Endodermal cell (in vitro differentiated cells): ENCODE measurements around the gene XPO6. TPM values are rescaled to one million over a fixed set of nuclear protein-coding genes. Genes with fewer than 3 reads are reported as not detected.

Source experiments
- DNase-seq: peaks from one replicate; pipeline ENCODE4 v3.0.0-alpha.2; 2017
- H3K27ac ChIP-seq: 2 replicates; pipeline ENCODE4 v1.5.1; 2013; ENCODE audit warnings: mild to moderate bottlenecking, low read depth, low read length, moderate library complexity
- H3K27me3 ChIP-seq: 2 replicates; pipeline ENCODE4 v1.6.1; 2013; ENCODE audit warnings: mild to moderate bottlenecking, low read length, moderate library complexity; ENCODE audit not compliant: insufficient read depth, control insufficient read depth, poor library complexity, severe bottlenecking
- H3K36me3 ChIP-seq: 2 replicates; pipeline ENCODE4 v1.7.0; 2013; ENCODE audit warnings: mild to moderate bottlenecking, low read length, moderate library complexity; ENCODE audit not compliant: control insufficient read depth, insufficient read depth
- H3K4me1 ChIP-seq: one replicate; pipeline ENCODE4 v1.7.0; 2013; ENCODE audit warnings: low read length; ENCODE audit not compliant: control insufficient read depth, insufficient read depth
- H3K4me3 ChIP-seq: 2 replicates; pipeline ENCODE4 v1.5.1; 2013; ENCODE audit warnings: mild to moderate bottlenecking, low read length, moderate library complexity
- H3K9ac ChIP-seq: 2 replicates; pipeline ENCODE4 v1.6.1; 2013; ENCODE audit warnings: mild to moderate bottlenecking, low read length, moderate library complexity; ENCODE audit not compliant: poor library complexity, severe bottlenecking; ENCODE audit errors: extremely low read depth
- H3K9me3 ChIP-seq: 2 replicates; pipeline ENCODE4 v1.6.1; 2013; ENCODE audit warnings: mild to moderate bottlenecking, low read length, moderate library complexity; ENCODE audit not compliant: control insufficient read depth
- H3K27ac Mint-ChIP-seq: 2 replicates; pipeline ENCODE4 v1.8.0; 2020; ENCODE audit warnings: mixed read lengths
- H3K27me3 Mint-ChIP-seq: 2 replicates; pipeline ENCODE4 v1.8.0; 2021; ENCODE audit warnings: mild to moderate bottlenecking, mixed read lengths; ENCODE audit not compliant: insufficient read depth
- H3K36me3 Mint-ChIP-seq: 2 replicates; pipeline ENCODE4 v1.8.0; 2020; ENCODE audit warnings: low read depth, mixed read lengths
- H3K4me1 Mint-ChIP-seq: 2 replicates; pipeline ENCODE4 v1.8.0; 2020; ENCODE audit warnings: mixed read lengths
- H3K4me3 Mint-ChIP-seq: 2 replicates; pipeline ENCODE4 v1.8.0; 2020; ENCODE audit warnings: mild to moderate bottlenecking, moderate library complexity, mixed read lengths
- H3K9me3 Mint-ChIP-seq: 2 replicates; pipeline ENCODE4 v1.8.0; 2020; ENCODE audit warnings: mild to moderate bottlenecking, mixed read lengths
- CTCF ChIP-seq: fragments of 200-600 bp; sonication (generic); conservative IDR thresholded peaks from 2 replicates; pipeline ENCODE4 v1.5.0; 2021; ENCODE audit warnings: antibody characterized with exemption, mild to moderate bottlenecking
- WGBS, 2 experiments: methylation state at CpG; one replicate each; pipeline versions ENCODE4 v1.1.5 to v1.1.7; 2013; ENCODE audit warnings: missing lambda C conversion rate in 2 of 2, mixed read lengths in 1 of 2; ENCODE audit not compliant: insufficient coverage in 1 of 2, insufficient read length in 1 of 2; 5-methylcytosine and 5-hydroxymethylcytosine counted together
- total RNA-seq, 2 donors: library from RNA; stranded (reverse); fragmentation: NEBNext Ultra II Directional in 1 of 2; extraction: Animal tissue kit (Norgen Biotek cat#: 25700) in 1 of 2; gene quantifications; 2 replicates in 1 of 2; 3 replicates in 1 of 2; pipeline ENCODE4 v1.2.1, GENCODE V29; 2021

The XPO6 gene
- total RNA-seq, 2 donors from 2014 or later: 84.7 to 92.4 TPM

DNA sequence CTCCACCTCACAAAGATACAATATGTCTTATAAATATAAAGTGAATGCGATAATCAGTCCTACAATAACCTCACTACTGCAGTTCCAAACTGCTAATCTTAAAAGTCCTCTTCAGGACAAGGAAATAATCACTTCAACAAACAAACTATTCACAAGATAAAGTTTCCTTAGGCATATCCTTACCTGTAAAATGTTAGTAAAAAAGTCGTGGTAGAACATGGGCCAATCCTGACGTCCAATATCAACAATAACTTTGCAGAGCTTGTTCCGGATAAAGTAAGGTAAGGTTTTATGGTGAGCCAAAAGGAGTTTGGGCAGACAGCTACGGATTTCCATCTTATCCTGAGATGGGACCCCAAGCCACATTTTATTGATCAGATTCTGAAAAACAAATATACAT, 36.0 kb downstream of the XPO6 start:
- H3K36me3 Mint-ChIP-seq: peaks cover 55% of the 10 kb centered on the region
- WGBS, 2 experiments: 95 to 100% methylated on average over 2 to 5 of the region's 5 CpGs
- no peak for TF ChIP-seq CTCF
- Histone ChIP-seq H3K27ac (no peak overlapping the region), H3K36me3 (peaks cover 37% of the 10 kb centered on the region), H3K27me3 (no peaks in the 10 kb centered on the region), H3K4me3 (no peak overlapping the region), H3K9ac (no peak overlapping the region), H3K4me1 (peaks cover 4% of the 10 kb centered on the region), H3K9me3 (no peaks in the 10 kb centered on the region)
- peaks cover 18% of the 10 kb centered on the region for H3K4me1 Mint-ChIP-seq
- H3K27ac Mint-ChIP-seq: no peak overlapping the region
- no peaks in the 10 kb centered on the region for H3K9me3 Mint-ChIP-seq
- DNase-seq: no peak
- no peaks in the 10 kb centered on the region for H3K27me3 Mint-ChIP-seq
- no peak overlapping the region for H3K4me3 Mint-ChIP-seq

- Histone ChIP-seq H3K4me1 (peaks cover 4% of the 10 kb centered on the region), H3K27ac (no peak overlapping the region), H3K9me3 (no peaks in the 10 kb centered on the region), H3K9ac (no peak overlapping the region), H3K27me3 (no peaks in the 10 kb centered on the region), H3K36me3 (peaks cover 60% of the 10 kb centered on the region), H3K4me3 (no peak overlapping the region)
- TF ChIP-seq CTCF: no peak
- peaks cover 57% of the 10 kb centered on the region for H3K36me3 Mint-ChIP-seq
- 83 to 98% methylated on average over 7 to 9 of the region's 9 CpGs for WGBS, 2 experiments
- peaks cover 18% of the 10 kb centered on the region for H3K4me1 Mint-ChIP-seq
- H3K27ac Mint-ChIP-seq: no peak overlapping the region
- DNase-seq: no peak
- no peaks in the 10 kb centered on the region for H3K27me3 Mint-ChIP-seq
- no peaks in the 10 kb centered on the region for H3K9me3 Mint-ChIP-seq
- H3K4me3 Mint-ChIP-seq: no peak overlapping the region
Measured at GRCh38 chr16:28172336-28172735, 39.4 kb downstream of the XPO6 start.

- Mint-ChIP-seq H3K27ac (no peak overlapping the region), H3K9me3 (no peaks in the 10 kb centered on the region), H3K4me1 (peaks cover 18% of the 10 kb centered on the region), H3K27me3 (no peaks in the 10 kb centered on the region), H3K4me3 (no peak overlapping the region), H3K36me3 (peaks cover 58% of the 10 kb centered on the region)
- Histone ChIP-seq H3K27ac (no peak overlapping the region), H3K36me3 (peaks cover 59% of the 10 kb centered on the region), H3K27me3 (no peaks in the 10 kb centered on the region), H3K4me3 (no peak overlapping the region), H3K4me1 (peaks cover 4% of the 10 kb centered on the region), H3K9me3 (no peaks in the 10 kb centered on the region), H3K9ac (no peak overlapping the region)
- no peak for DNase-seq
- WGBS, 2 experiments: 98 to 100% methylated on average over 1 to 2 of the region's 2 CpGs
- no peak for TF ChIP-seq CTCF
Measured at GRCh38 chr16:28171816-28172215, 39.9 kb downstream of the XPO6 start.
